T-cell (primary cell): ENCODE data around the gene GUCD1. TPM values are rescaled to one million over a fixed set of nuclear protein-coding genes. Genes with fewer than 3 reads are reported as not detected.

ENCODE experiments used
- ATAC-seq, 4 experiments: fragments of 200-7000 bp in 3 of 4; fragments of 150-1000 bp in 1 of 4; cut with Tn5 transposase; replicated peaks in 1 of 4; 1 replicate in 3 of 4; 2 replicates in 1 of 4; pipeline ENCODE4 v1.10.0; 2021; ENCODE audit warnings: moderate library complexity in 3 of 4, mild to moderate bottlenecking in 2 of 4, moderate number of reproducible peaks in 1 of 4
- CTCF ChIA-PET, 2 donors: fragments of 300-600 bp; sonication (Branson Sonifier 250); formaldehyde crosslinking; loops; one replicate each; lab custom pipeline; 2022; ENCODE audit warnings: antibody characterized with exemption in 2 of 2; lab: Charles Lee
- POLR2A ChIA-PET, 2 donors: fragments of 300-600 bp; sonication (Branson Sonifier 250); formaldehyde crosslinking; loops; one replicate each; lab custom pipeline; 2022; ENCODE audit warnings: antibody characterized with exemption in 2 of 2; lab: Charles Lee
- DNase-seq, 35 experiments: peaks; one replicate each; pipeline versions ENCODE4 v3.0.0 to v3.0.0-alpha.2; 2013 to 2023
- H3K27ac ChIP-seq: one replicate; pipeline ENCODE4 v1.5.1; 2013; ENCODE audit warnings: low read length
- H3K27me3 ChIP-seq, 2 experiments: replicated peaks in 1 of 2; 1 replicate in 1 of 2; 2 replicates in 1 of 2; pipeline versions ENCODE4 v1.6.1 to v1.7.0; 2013; ENCODE audit warnings: low read length in 1 of 2, mixed read lengths in 1 of 2; ENCODE audit not compliant: control insufficient read depth in 2 of 2, insufficient read depth in 2 of 2; ENCODE audit errors: extremely low read depth in 1 of 2
- H3K36me3 ChIP-seq, 2 donors: 1 replicate in 1 of 2; 2 replicates in 1 of 2; pipeline versions ENCODE4 v1.6.1 to v1.7.0; 2013; ENCODE audit warnings: low read length in 1 of 2; ENCODE audit not compliant: control insufficient read depth in 2 of 2, insufficient read depth in 1 of 2; ENCODE audit errors: extremely low read depth in 1 of 2
- H3K4me1 ChIP-seq, 2 experiments: 1 replicate in 1 of 2; 2 replicates in 1 of 2; pipeline versions ENCODE4 v1.6.1 to v1.7.0; 2013; ENCODE audit warnings: low read length in 2 of 2, mixed read lengths in 1 of 2; ENCODE audit not compliant: insufficient read depth in 2 of 2, control insufficient read depth in 1 of 2; ENCODE audit errors: extremely low read depth in 1 of 2
- H3K4me3 ChIP-seq, 2 donors: 1 replicate in 1 of 2; 2 replicates in 1 of 2; pipeline versions ENCODE4 v1.5.1 to v1.7.0; 2013; ENCODE audit warnings: mild to moderate bottlenecking in 2 of 2, low read length in 1 of 2, moderate library complexity in 1 of 2; ENCODE audit not compliant: control insufficient read depth in 1 of 2; ENCODE audit errors: extremely low read depth in 1 of 2
- H3K9me3 ChIP-seq: 2 replicates; pipeline ENCODE4 v1.7.0; 2013
- H3K27ac Mint-ChIP-seq, 2 donors: one replicate each; pipeline ENCODE4 v1.8.0; 2020 to 2021; ENCODE audit warnings: mild to moderate bottlenecking in 2 of 2, mixed read lengths in 2 of 2
- H3K27me3 Mint-ChIP-seq, 2 donors: one replicate each; pipeline ENCODE4 v1.8.0; 2021 to 2022; ENCODE audit warnings: mixed read lengths in 2 of 2
- H3K36me3 Mint-ChIP-seq: one replicate; pipeline ENCODE4 v1.8.0; 2021; ENCODE audit warnings: mixed read lengths
- H3K4me1 Mint-ChIP-seq, 3 donors: one replicate each; pipeline ENCODE4 v1.8.0; 2020 to 2022; ENCODE audit warnings: mixed read lengths in 3 of 3, mild to moderate bottlenecking in 1 of 3
- H3K4me3 Mint-ChIP-seq, 3 donors: one replicate each; pipeline ENCODE4 v1.8.0; 2020 to 2022; ENCODE audit warnings: mild to moderate bottlenecking in 3 of 3, mixed read lengths in 3 of 3, moderate library complexity in 3 of 3
- H3K9me3 Mint-ChIP-seq, 3 donors: one replicate each; pipeline ENCODE4 v1.8.0; 2020 to 2022; ENCODE audit warnings: mixed read lengths in 3 of 3
- WGBS: methylation state at CpG from one replicate; pipeline ENCODE4 v1.1.5; 2013; ENCODE audit warnings: missing lambda C conversion rate; ENCODE audit not compliant: insufficient coverage; 5-methylcytosine and 5-hydroxymethylcytosine counted together
- total RNA-seq, 35 experiments: library from RNA in 6 of 35; stranded (reverse) in 6 of 35; fragments of 120-200 nt in 1 of 35; gene quantifications; one replicate each; pipeline versions ENCODE4 v1.2.1 to v1.2.4 and lab custom pipeline; 2013 to 2026

The GUCD1 gene
- total RNA-seq, 5 donors from 2014 or later (not counting 1 experiment from before 2014, with no cell fraction given): 51.2 to 81.8 (median 73.0) TPM

DNA sequence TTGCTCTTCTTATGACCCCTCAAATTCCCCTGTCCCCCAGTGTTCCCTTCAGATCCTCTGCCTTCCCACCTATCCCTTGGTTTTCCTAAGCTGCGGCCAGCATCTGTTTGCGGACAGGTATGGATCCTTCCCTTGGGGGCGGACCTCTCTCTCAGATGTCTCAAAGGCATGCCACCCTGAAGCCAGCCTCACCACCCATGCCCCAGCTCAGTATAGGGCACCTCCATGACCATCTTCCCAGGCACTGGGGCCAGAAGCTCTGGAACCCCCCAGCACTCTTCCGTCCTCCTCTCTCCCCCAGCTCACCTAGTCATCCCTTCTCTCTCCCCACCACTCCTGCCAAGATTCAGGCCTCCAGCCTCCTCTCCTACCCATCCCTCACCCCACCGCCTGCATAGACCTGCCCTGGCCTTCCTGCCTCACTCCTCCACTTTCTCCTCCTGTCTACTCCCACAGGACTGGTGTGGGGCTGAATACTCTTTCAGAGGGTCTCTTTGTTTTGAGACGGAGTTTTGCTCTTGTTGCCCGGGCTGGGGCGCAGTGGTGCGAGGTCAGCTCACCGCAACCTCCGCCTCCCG lies 35.7 kb upstream of the GUCD1 start:
- no peak overlapping the region for H3K4me3 ChIP-seq
- H3K27ac Mint-ChIP-seq: no peak overlapping the region
- H3K36me3 Mint-ChIP-seq: peaks cover 3% of the 10 kb centered on the region
- H3K27ac ChIP-seq: no peak overlapping the region
- H3K4me3 Mint-ChIP-seq: no peak overlapping the region
- peaks cover 0 to 11% of the 10 kb centered on the region in 2 experiments for H3K4me1 ChIP-seq
- POLR2A ChIA-PET: no interaction called here
- CTCF ChIA-PET: no interaction called here
- H3K27me3 ChIP-seq: peaks cover 0 to 38% of the 10 kb centered on the region in 2 experiments
- no peaks in the 10 kb centered on the region for H3K9me3 Mint-ChIP-seq
- DNase-seq (no peak), ATAC-seq (no peak)
- 96% methylated on average over 11 of the region's 12 CpGs for WGBS
- peaks cover 6% of the 10 kb centered on the region in 3 donors for H3K4me1 Mint-ChIP-seq
- peaks cover 0 to 7% of the 10 kb centered on the region in 2 donors for H3K27me3 Mint-ChIP-seq
- H3K36me3 ChIP-seq: no peaks in the 10 kb centered on the region
- no peaks in the 10 kb centered on the region for H3K9me3 ChIP-seq

DNA sequence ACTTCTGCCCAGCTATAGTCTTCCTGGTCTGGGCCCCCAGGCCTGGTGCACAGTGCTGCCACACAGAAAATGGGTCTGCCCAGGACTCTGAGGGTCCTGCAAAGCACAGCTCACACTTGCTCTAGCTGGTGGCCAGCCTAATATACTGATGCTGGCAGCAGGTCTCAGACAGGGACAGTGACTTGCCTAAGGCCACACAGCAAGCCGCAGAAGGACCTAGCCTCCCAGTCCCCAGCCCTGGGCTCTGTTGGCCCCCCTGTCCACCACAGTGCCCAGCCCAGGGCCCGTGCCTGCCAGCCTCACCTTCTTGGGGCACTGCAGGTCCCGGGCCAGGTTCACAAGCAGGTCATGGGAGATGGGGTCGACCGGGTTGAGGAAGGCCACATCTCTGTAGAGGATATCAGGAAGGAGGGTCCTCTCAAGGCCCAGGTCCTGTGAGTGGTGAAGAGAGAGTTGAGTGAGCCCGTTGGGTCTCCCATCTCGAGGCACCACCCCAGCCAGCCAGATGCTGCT lies 34.6 kb upstream of the GUCD1 start:
- Mint-ChIP-seq H3K36me3 (peaks cover 3% of the 10 kb centered on the region), H3K4me1 (peaks cover 6% of the 10 kb centered on the region in 3 donors), H3K9me3 (no peaks in the 10 kb centered on the region), H3K27ac (no peak overlapping the region), H3K4me3 (no peak overlapping the region), H3K27me3 (peaks cover 0 to 7% of the 10 kb centered on the region in 2 donors)
- ChIA-PET CTCF (no interaction called here), POLR2A (no interaction called here)
- Histone ChIP-seq H3K36me3 (no peaks in the 10 kb centered on the region), H3K4me1 (peaks cover 0 to 11% of the 10 kb centered on the region in 2 experiments), H3K4me3 (no peak overlapping the region), H3K27ac (no peak overlapping the region), H3K9me3 (no peaks in the 10 kb centered on the region), H3K27me3 (peaks cover 0 to 37% of the 10 kb centered on the region in 2 experiments)
- 79% methylated on average over 3 of the region's 7 CpGs for WGBS
- DNase-seq: no peak
- ATAC-seq: no peak

DNA sequence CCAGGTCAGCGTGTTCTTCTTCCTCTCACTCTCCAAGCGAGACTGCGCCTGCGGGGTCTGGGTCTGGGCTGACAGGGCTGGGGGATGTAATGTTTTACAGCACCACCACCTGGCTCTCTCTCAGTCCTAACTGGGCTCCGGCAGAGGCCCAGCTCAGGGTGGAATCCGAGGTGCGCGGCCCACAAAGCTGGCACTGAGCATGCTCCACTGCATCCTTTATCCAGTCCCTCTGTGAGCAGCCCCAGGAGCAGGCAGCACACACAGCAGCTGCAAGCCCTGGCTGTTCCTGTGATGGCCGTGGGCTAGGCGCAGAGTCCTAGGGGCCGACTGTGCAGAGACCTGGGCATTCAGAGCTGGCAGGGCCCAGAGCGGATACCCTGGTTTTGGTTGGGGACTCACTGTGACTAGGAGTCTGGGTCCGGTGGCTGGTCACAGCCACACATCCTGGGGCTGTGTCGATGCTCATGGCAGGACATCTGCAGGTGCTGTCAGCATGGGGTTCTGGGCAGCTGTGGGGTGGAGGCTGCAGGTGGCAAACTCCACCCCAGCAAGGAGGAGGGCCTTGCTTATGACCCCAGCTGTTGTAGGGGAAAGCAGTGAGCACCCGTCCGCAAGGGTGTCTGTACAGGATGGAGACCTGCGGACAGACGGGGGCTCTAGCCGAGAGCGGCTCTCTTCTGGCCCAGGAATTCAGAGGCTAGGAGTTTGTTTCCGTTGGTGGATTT lies 34.0 kb upstream of the GUCD1 start:
- peaks cover 6% of the 10 kb centered on the region in 3 donors for H3K4me1 Mint-ChIP-seq
- Histone ChIP-seq H3K27ac (no peak overlapping the region), H3K4me1 (peaks cover 0 to 11% of the 10 kb centered on the region in 2 experiments), H3K36me3 (no peaks in the 10 kb centered on the region), H3K4me3 (no peak overlapping the region), H3K27me3 (peaks cover 0 to 32% of the 10 kb centered on the region in 2 experiments), H3K9me3 (no peaks in the 10 kb centered on the region)
- ChIA-PET POLR2A (no interaction called here), CTCF (no interaction called here)
- 91% methylated on average over 20 of the region's 21 CpGs for WGBS
- H3K36me3 Mint-ChIP-seq: peaks cover 3% of the 10 kb centered on the region
- ATAC-seq (no peak), DNase-seq (no peak)
- H3K9me3 Mint-ChIP-seq: no peaks in the 10 kb centered on the region
- H3K4me3 Mint-ChIP-seq: no peak overlapping the region
- H3K27me3 Mint-ChIP-seq: peaks cover 0 to 7% of the 10 kb centered on the region in 2 donors
- no peak overlapping the region for H3K27ac Mint-ChIP-seq

DNA sequence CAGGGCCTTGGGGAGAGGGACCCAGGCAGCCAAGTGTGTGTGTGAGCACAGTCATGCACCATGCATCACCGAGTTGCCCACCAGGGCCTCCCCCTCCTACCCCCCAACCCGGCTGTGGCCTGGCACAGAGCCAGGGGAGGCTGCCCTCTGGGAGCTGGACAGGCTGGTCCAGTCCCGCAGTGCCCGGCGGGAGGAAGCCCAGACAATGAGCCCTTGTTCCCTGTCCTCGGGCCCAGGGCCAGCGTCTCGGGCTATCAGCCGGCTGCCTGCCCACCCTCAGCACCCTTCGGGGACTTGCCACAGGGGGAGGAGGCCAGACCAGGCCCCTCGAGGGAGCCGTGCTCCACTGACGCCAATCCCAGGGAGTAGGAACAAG lies 33.4 kb upstream of the GUCD1 start:
- H3K4me1 Mint-ChIP-seq: peaks cover 6% of the 10 kb centered on the region in 3 donors
- peaks cover 0 to 11% of the 10 kb centered on the region in 2 experiments for H3K4me1 ChIP-seq
- 93% methylated on average over 8 of the region's 13 CpGs for WGBS
- no peak overlapping the region for H3K4me3 ChIP-seq
- H3K36me3 Mint-ChIP-seq: peaks cover 3% of the 10 kb centered on the region
- no peak overlapping the region for H3K4me3 Mint-ChIP-seq
- H3K9me3 ChIP-seq: no peaks in the 10 kb centered on the region
- ATAC-seq: no peak
- H3K9me3 Mint-ChIP-seq: no peaks in the 10 kb centered on the region
- no peak for DNase-seq
- H3K36me3 ChIP-seq: no peaks in the 10 kb centered on the region
- ChIA-PET CTCF (no interaction called here), POLR2A (no interaction called here)
- H3K27me3 ChIP-seq: peaks cover 0 to 27% of the 10 kb centered on the region in 2 experiments
- H3K27me3 Mint-ChIP-seq: peaks cover 0 to 5% of the 10 kb centered on the region in 2 donors
- H3K27ac ChIP-seq: no peak overlapping the region
- H3K27ac Mint-ChIP-seq: no peak overlapping the region

DNA sequence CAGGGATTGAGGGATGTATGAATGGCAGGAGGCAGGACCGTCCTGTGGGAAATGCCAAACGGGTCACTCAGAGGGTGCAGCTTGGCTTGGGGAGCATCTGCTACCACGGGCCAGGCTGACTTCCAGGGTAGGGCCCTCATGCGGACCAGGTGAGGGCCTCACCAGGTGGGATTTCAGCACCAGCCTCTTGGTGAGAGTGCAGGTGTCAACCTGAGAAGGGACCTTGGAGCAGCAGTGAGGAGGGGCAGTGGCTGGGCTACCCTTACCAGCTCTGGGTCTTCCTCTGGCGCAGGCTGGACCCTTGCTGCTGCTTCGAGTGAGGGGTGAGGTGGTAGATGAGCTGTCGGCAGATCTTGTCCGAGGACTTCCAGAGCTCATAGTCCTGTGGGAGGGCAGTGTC lies 33.0 kb upstream of the GUCD1 start:
- 90% methylated on average over 5 of the region's 8 CpGs for WGBS
- H3K36me3 Mint-ChIP-seq: peaks cover 3% of the 10 kb centered on the region
- CTCF ChIA-PET: no interaction called here
- H3K27me3 ChIP-seq: peaks cover 0 to 23% of the 10 kb centered on the region in 2 experiments
- POLR2A ChIA-PET: no interaction called here
- H3K27ac ChIP-seq: no peak overlapping the region
- no peak overlapping the region for H3K4me3 ChIP-seq
- peaks cover 6% of the 10 kb centered on the region in 3 donors for H3K4me1 Mint-ChIP-seq
- no peaks in the 10 kb centered on the region for H3K9me3 ChIP-seq
- peaks cover 0 to 7% of the 10 kb centered on the region in 2 experiments for H3K4me1 ChIP-seq
- H3K27me3 Mint-ChIP-seq: peaks cover 0 to 4% of the 10 kb centered on the region in 2 donors
- no peak overlapping the region for H3K4me3 Mint-ChIP-seq
- no peaks in the 10 kb centered on the region for H3K36me3 ChIP-seq
- DNase-seq: no peak
- no peak overlapping the region for H3K27ac Mint-ChIP-seq
- ATAC-seq: no peak
- no peaks in the 10 kb centered on the region for H3K9me3 Mint-ChIP-seq

DNA sequence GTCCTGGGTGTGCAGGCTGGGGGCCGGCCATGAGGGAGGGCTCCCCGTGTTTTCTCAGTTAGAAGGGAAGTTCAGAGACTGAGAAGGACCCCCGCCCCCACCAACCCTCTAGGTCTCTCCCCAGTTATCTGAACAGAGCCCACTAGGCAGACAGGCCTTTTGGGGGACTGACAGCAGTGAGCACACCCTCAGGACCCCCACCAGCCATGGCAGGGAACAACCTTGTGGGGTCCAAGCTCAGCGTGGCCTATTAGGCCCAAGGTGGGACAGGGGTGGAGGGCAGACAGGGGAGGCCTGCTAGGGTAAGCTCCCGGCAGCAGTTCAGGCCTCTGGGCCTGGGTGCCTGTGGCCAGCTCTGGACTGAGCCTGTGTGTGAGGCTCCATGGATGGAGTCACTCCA lies 32.3 kb upstream of the GUCD1 start:
- Mint-ChIP-seq H3K9me3 (no peaks in the 10 kb centered on the region), H3K36me3 (peaks cover 3% of the 10 kb centered on the region), H3K27me3 (peaks cover 0 to 2% of the 10 kb centered on the region in 2 donors), H3K4me3 (no peak overlapping the region), H3K27ac (no peak overlapping the region), H3K4me1 (peaks cover 2 to 3% (median 2%) of the 10 kb centered on the region in 3 donors)
- ChIA-PET CTCF (no interaction called here), POLR2A (no interaction called here)
- no peak overlapping the region for H3K4me3 ChIP-seq
- peaks cover 0 to 3% of the 10 kb centered on the region in 2 experiments for H3K4me1 ChIP-seq
- peaks cover 0 to 19% of the 10 kb centered on the region in 2 experiments for H3K27me3 ChIP-seq
- H3K9me3 ChIP-seq: no peaks in the 10 kb centered on the region
- H3K36me3 ChIP-seq: no peaks in the 10 kb centered on the region
- H3K27ac ChIP-seq: no peak overlapping the region
- WGBS: 100% methylated on average over 1 of the region's 5 CpGs
- no peak for DNase-seq
- no peak for ATAC-seq
